Osteocyte (in vitro differentiated cells): ENCODE data around the gene OR11A1. TPM values are rescaled to one million over a fixed set of nuclear protein-coding genes. Genes with fewer than 3 reads are reported as not detected.
"Not testable (repeated sequence)": the region's sequence is repeated elsewhere in the genome, so short reads cannot be mapped to it uniquely, and the experiment has no call there.

Experiments
- DNase-seq: peaks from one replicate; pipeline ENCODE4 v3.0.0; 2021; ENCODE audit warnings: mixed read lengths; ENCODE audit not compliant: unreplicated experiment; ENCODE audit errors: extremely low spot score
- H3K27ac Mint-ChIP-seq: one replicate; pipeline ENCODE4 v1.8.0; 2021; ENCODE audit warnings: mild to moderate bottlenecking, mixed read lengths; ENCODE audit not compliant: unreplicated experiment
- H3K27me3 Mint-ChIP-seq: one replicate; pipeline ENCODE4 v1.8.0; 2021; ENCODE audit warnings: mixed read lengths; ENCODE audit not compliant: unreplicated experiment
- H3K36me3 Mint-ChIP-seq: one replicate; pipeline ENCODE4 v1.8.0; 2021; ENCODE audit warnings: mixed read lengths; ENCODE audit not compliant: unreplicated experiment
- H3K4me1 Mint-ChIP-seq: one replicate; pipeline ENCODE4 v1.8.0; 2021; ENCODE audit warnings: mixed read lengths; ENCODE audit not compliant: unreplicated experiment
- H3K4me3 Mint-ChIP-seq: one replicate; pipeline ENCODE4 v1.8.0; 2021; ENCODE audit warnings: mild to moderate bottlenecking, moderate library complexity, mixed read lengths; ENCODE audit not compliant: unreplicated experiment
- H3K9me3 Mint-ChIP-seq: one replicate; pipeline ENCODE4 v1.8.0; 2021; ENCODE audit warnings: mixed read lengths; ENCODE audit not compliant: unreplicated experiment
- total RNA-seq: library from RNA; stranded (reverse); gene quantifications from 2 replicates; pipeline ENCODE4 v1.2.1, GENCODE V29; 2021
- TF ChIP-seq, protein P1 (sequence below): fragments of 200-600 bp; sonication (generic); IDR thresholded peaks from 2 replicates; pipeline ENCODE4 v1.5.0; 2021; ENCODE audit warnings: antibody characterized with exemption, mild to moderate bottlenecking, moderate library complexity

The OR11A1 gene
- total RNA-seq, 1 donor from 2014 or later: not detected

DNA sequence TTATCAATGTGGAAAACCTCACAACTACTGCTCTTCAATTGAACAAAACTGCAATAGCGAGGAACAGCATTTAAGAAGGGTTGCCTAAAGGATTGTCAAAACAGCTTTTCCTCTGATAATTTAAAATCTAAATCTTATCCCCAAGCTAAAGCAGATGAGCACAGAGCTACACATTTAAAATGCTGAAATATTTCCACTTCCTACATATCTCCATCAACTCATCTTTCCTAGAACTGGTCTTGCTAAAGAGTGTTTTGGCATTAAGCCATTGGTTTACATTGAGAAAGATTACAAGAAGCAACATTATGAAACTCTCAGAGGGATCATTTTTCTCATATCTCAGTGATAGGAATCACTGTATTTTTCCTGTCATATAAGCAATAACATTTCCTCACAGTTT lies 14.2 kb downstream of the OR11A1 start:
- Mint-ChIP-seq H3K27ac (no peak overlapping the region), H3K9me3 (peaks cover 8% of the 10 kb centered on the region), H3K36me3 (no peaks in the 10 kb centered on the region), H3K27me3 (no peaks in the 10 kb centered on the region), H3K4me3 (no peak overlapping the region), H3K4me1 (no peaks in the 10 kb centered on the region)
- DNase-seq: no peak
- TF ChIP-seq, protein P1, sequence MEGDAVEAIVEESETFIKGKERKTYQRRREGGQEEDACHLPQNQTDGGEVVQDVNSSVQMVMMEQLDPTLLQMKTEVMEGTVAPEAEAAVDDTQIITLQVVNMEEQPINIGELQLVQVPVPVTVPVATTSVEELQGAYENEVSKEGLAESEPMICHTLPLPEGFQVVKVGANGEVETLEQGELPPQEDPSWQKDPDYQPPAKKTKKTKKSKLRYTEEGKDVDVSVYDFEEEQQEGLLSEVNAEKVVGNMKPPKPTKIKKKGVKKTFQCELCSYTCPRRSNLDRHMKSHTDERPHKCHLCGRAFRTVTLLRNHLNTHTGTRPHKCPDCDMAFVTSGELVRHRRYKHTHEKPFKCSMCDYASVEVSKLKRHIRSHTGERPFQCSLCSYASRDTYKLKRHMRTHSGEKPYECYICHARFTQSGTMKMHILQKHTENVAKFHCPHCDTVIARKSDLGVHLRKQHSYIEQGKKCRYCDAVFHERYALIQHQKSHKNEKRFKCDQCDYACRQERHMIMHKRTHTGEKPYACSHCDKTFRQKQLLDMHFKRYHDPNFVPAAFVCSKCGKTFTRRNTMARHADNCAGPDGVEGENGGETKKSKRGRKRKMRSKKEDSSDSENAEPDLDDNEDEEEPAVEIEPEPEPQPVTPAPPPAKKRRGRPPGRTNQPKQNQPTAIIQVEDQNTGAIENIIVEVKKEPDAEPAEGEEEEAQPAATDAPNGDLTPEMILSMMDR: no peak

DNA sequence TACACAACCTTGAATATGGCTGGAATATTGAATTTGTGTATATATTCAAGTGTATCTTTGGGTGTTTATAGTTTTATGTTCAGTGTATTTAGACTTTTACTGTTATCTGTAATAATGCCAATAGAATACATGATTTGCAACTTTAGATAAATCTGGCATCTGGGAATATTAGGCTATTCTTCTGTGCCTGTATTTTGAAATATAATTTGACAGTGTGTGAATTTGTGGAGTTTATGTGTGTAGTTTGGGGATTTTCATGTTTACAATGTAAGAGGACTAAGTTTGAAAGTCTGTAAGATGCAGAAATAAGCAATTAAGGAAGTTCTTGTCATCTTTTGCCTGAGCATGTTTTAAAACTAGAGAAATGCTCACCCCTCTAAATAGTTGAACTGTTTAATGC lies 17.9 kb downstream of the OR11A1 start, which contains the start of gene OR10C1:
Gene OR10C1, plus strand, starts transcription at position 301 of the 400 bp plus-strand sequence. CDS start 710 bp downstream, outside the sequence.
- no peaks in the 10 kb centered on the region for H3K36me3 Mint-ChIP-seq
- H3K4me3 Mint-ChIP-seq: no peak within 1 kb of the TSS
- no peak within 1 kb of the TSS for H3K27ac Mint-ChIP-seq
- no peaks in the 10 kb centered on the region for H3K27me3 Mint-ChIP-seq
- no peaks in the 10 kb centered on the region for H3K4me1 Mint-ChIP-seq
- TF ChIP-seq, protein P1: no peak
- H3K9me3 Mint-ChIP-seq: peaks cover under 1% of the 10 kb centered on the region
- no peak for DNase-seq

DNA sequence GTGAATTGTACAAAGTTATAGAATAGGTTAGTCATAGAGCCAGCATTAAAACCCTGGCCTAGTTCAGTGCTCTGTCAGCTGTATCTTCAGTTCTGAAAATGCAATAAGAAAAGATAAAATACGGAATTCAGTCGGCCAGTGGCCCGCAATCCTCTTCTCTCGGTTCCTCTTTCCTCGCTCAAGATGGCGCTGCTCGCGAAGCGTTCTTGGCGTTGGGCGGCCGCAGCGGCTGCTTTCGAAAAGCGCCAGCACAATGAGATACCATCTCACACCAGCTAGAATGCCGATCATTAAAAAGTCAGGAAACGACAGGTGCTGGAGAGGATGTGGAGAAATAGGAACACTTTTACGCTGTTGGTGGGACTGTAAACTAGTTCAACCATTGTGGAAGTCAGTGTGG lies 20.1 kb downstream of the OR11A1 start:
- not testable (repeated sequence) for H3K9me3 Mint-ChIP-seq, H3K4me1 Mint-ChIP-seq, H3K27ac Mint-ChIP-seq, H3K27me3 Mint-ChIP-seq, DNase-seq, H3K4me3 Mint-ChIP-seq, H3K36me3 Mint-ChIP-seq

DNA sequence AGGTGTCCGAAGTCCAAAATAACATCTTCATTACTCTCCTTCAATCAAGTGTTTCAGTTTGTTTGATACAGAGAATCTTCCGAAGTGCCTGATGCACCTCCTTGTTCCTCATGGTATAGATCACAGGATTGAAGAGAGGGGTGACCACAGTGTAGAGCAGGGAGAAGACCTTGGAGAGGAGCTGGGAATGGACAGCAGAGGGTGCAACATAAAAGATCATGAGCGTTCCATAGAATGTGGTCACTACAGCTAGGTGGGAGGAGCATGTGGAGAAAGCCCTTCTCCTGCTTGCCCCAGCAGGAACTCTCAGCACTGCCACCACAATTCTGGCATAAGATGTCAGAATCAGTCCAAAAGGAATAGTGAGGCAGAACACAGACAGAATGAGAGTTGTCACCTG lies 30.2 kb downstream of the OR11A1 start:
- TF ChIP-seq, protein P1: no peak
- no peaks in the 10 kb centered on the region for H3K36me3 Mint-ChIP-seq
- no peak overlapping the region for H3K4me3 Mint-ChIP-seq
- no peak overlapping the region for H3K27ac Mint-ChIP-seq
- DNase-seq: no peak
- H3K4me1 Mint-ChIP-seq: no peaks in the 10 kb centered on the region
- no peaks in the 10 kb centered on the region for H3K9me3 Mint-ChIP-seq
- no peaks in the 10 kb centered on the region for H3K27me3 Mint-ChIP-seq

DNA sequence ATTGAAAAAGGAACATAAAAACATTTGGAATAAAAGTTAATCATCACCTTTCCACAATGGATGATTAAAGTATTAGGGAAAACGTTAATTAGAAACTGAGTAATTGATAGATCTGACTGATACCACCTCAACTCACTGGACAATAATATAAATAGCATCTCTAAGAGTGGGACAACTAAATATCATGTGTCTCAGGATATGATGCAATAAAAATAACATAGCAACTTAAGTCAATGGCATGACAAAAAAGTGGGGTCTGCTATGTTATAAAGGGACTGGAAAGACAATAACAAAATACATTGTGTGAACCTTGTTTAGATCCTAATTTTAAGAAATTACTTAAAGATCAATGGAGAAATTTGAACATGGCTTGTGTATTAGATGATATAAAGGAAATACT lies 31.8 kb downstream of the OR11A1 start:
- H3K27ac Mint-ChIP-seq: no peak overlapping the region
- DNase-seq: no peak
- H3K4me3 Mint-ChIP-seq: no peak overlapping the region
- TF ChIP-seq, protein P1: no peak
- H3K4me1 Mint-ChIP-seq: no peaks in the 10 kb centered on the region
- H3K9me3 Mint-ChIP-seq: no peaks in the 10 kb centered on the region
- no peaks in the 10 kb centered on the region for H3K36me3 Mint-ChIP-seq
- H3K27me3 Mint-ChIP-seq: no peaks in the 10 kb centered on the region

DNA sequence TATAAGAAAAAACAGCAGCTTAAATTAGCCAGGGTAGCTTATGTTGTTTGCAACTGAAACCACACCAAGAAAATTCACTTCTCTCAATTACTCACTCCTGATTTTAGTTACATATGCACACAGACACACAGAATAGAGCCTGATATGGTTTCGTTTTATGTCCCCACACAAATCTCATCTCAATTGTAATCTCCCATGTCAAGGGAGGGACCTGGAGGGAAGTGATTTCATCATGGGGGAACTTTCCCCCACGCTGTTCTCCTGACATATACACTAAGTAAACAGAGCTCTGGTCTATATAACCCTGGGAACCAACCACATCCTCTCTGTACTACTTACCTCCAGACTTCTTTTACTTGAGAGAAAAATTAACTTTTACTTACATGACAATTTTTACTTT lies 32.3 kb downstream of the OR11A1 start:
- H3K4me1 Mint-ChIP-seq: no peaks in the 10 kb centered on the region

More for the DNA sequence above, 32.3 kb downstream of the OR11A1 start:
- TF ChIP-seq, protein P1: no peak
- no peaks in the 10 kb centered on the region for H3K36me3 Mint-ChIP-seq
- no peak overlapping the region for H3K27ac Mint-ChIP-seq
- no peak for DNase-seq
- no peaks in the 10 kb centered on the region for H3K9me3 Mint-ChIP-seq
- no peak overlapping the region for H3K4me3 Mint-ChIP-seq
- H3K27me3 Mint-ChIP-seq: no peaks in the 10 kb centered on the region
